Activated naive CD4-positive, alpha-beta T cell treated with anti-CD3 and anti-CD28 coated beads for 36 hours (primary cell): ENCODE data around the gene NLRP1. TPM values are rescaled to one million over a fixed set of nuclear protein-coding genes. Genes with fewer than 3 reads are reported as not detected.

Experiments
- CTCF ChIA-PET: fragments of 350-600 bp; sonication (Branson Sonifier 250); formaldehyde crosslinking; loops from one replicate; lab custom pipeline; 2021; ENCODE audit warnings: antibody characterized with exemption; lab: Charles Lee
- DNase-seq: peaks from one replicate; pipeline ENCODE4 v3.0.0-alpha.2; 2020
- H3K27ac Mint-ChIP-seq: one replicate; pipeline ENCODE4 v1.8.0; 2021; ENCODE audit warnings: mild to moderate bottlenecking, mixed read lengths
- H3K27me3 Mint-ChIP-seq: one replicate; pipeline ENCODE4 v1.8.0; 2021; ENCODE audit warnings: low read depth, mixed read lengths
- H3K36me3 Mint-ChIP-seq: one replicate; pipeline ENCODE4 v1.8.0; 2021; ENCODE audit warnings: low read depth, mixed read lengths
- H3K4me1 Mint-ChIP-seq: one replicate; pipeline ENCODE4 v1.8.0; 2021; ENCODE audit warnings: low read depth, mixed read lengths
- H3K4me3 Mint-ChIP-seq: one replicate; pipeline ENCODE4 v1.8.0; 2021; ENCODE audit warnings: mild to moderate bottlenecking, moderate library complexity, mixed read lengths
- H3K9me3 Mint-ChIP-seq: one replicate; pipeline ENCODE4 v1.8.0; 2021; ENCODE audit warnings: mixed read lengths
- intact Hi-C: fragments of 100-400 bp; cut with micrococcal nuclease; formaldehyde crosslinking; loops from one replicate; pipeline ENCODE4 v1.15.1; 2023
- total RNA-seq, 2 experiments: library from RNA; stranded (reverse); gene quantifications; one replicate each; pipeline ENCODE4 v1.2.3, GENCODE V29; 2021

The NLRP1 gene
- 10 to 100 TPM; 44.9 to 49.4 TPM for total RNA-seq

DNA sequence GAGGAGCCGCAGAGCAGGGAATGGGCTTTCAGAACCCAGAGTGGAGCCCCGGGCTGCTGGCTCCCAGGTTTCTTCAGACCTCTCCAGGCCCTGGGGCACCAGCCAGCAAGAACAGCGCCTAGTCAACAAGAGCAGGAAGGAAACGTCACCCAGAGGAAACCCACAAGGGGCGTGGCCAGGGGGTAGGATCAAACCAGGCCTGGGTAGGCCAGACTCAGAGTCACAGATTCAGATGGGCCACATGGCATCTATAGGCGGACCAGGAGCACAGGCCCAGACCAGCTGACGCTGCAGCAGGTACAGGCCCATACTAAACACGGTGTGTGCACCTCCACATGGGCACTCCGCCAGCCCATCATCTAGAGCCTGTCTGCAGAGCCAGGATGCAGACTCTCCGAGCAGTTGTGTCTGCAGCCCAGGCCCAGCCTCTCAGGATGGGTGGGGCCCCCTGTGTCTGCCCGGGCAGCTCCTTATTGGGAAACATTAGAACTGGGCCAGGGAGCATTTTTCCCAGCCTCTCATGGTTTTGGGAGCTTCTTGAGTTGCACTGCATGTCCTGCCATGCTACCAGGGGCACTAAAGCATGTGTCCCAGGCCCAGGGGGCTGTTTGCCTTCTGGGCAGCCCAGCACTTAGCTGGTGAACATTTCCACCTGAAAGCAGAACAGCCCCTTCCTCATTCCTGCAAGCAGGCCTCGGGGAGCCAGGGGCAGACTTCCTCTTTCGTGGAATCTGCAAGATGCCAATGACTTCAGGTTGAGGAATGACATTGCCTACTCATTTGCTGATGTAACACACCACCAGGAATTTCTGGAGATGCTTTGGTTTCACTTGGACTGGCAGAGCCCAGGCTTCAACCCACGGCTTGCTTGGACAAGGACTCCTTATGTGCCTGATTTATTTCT, at the start of gene NLRP1:
NLRP1 (minus strand) TSS at position 127 of the 904 bp plus-strand sequence. CDS start 552 bp downstream, outside the sequence.
- Mint-ChIP-seq H3K4me1 (peaks cover 64% of the 10 kb centered on the region), H3K9me3 (no peaks in the 10 kb centered on the region), H3K27ac (peak within 1 kb of the TSS; percentile 98), H3K4me3 (peak within 1 kb of the TSS; percentile 94), H3K36me3 (peaks cover 23% of the 10 kb centered on the region), H3K27me3 (no peaks in the 10 kb centered on the region)
- peak; percentile 99 for DNase-seq
- intact Hi-C loops: loop anchor here (1.0 to 10.0 kb wide), 10 partner anchors 58 to 1068 kb away; partner anchors contain the start of genes C17orf100, DERL2, MED31 and MIS12
- CTCF ChIA-PET: interaction anchor here (1.0 to 1.3 kb wide), 2 partner anchors 14 to 837 kb away, joined by 3 to 7 read pairs; no protein-coding TSS in a partner anchor

DNA sequence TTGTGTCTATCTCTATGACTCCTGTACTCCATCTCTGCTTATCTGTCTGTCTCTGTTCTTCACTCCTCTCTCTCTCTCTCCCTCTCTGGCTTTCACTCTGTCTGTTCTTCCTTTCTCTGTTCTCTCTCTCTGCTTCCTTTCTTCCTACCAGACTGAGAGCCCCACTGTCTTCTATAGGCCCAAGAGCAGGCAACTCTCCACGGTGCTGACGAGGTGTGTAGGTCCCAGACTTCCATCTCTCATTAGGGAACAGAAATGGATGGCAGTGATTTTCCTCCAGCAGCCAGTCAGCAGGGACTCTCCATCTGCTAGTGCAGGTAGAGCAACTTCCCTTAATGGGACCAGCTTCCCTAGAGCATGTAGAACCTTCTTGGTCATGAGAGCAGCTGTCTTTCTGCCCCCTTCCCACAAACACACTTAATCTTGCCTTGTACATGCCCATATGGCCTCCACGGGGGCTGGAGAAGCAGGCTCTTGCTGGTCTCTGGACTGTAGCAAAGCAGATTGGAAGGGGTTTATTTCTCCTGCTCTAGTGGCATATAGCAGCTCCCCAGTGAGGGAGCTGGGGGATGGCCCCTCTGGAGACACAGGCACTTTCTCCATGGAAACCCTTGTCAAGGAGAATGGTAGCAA, 47.8 kb upstream of the NLRP1 start:
- no peak overlapping the region for H3K4me3 Mint-ChIP-seq
- no peaks in the 10 kb centered on the region for H3K9me3 Mint-ChIP-seq
- no peak for DNase-seq
- no peak overlapping the region for H3K27ac Mint-ChIP-seq
- CTCF ChIA-PET: interaction anchor here (1.1 kb wide), 1 partner anchor 74 kb away, joined by 3 read pairs; no protein-coding TSS in a partner anchor
- intact Hi-C loops: no loop called here
- no peaks in the 10 kb centered on the region for H3K4me1 Mint-ChIP-seq
- H3K27me3 Mint-ChIP-seq: peaks cover 6% of the 10 kb centered on the region
- H3K36me3 Mint-ChIP-seq: no peaks in the 10 kb centered on the region

DNA sequence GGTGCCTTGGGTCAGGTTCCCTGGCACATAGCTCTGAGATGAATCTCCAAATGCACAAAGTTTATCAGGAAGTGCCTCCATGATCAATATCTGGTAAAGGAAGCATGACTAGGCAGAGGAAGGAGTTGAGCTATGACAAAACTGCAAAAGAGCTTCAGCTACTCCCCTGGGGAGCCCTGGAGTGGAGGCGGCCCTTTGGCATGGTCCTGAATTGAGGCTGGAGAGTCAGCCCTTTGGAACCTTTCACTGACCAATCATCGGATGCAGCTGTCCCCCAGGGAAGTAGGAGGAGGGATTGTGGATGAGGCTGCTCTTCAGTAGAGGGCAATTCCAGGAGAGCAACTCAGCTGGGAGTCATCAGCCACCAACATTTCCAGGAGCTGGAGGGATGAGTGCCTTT, 46.1 kb upstream of the NLRP1 start:
- H3K27ac Mint-ChIP-seq: no peak overlapping the region
- CTCF ChIA-PET: no interaction called here
- peaks cover 6% of the 10 kb centered on the region for H3K27me3 Mint-ChIP-seq
- no peak overlapping the region for H3K4me3 Mint-ChIP-seq
- intact Hi-C loops: no loop called here
- no peaks in the 10 kb centered on the region for H3K36me3 Mint-ChIP-seq
- H3K4me1 Mint-ChIP-seq: no peaks in the 10 kb centered on the region
- H3K9me3 Mint-ChIP-seq: no peaks in the 10 kb centered on the region
- DNase-seq: no peak

DNA sequence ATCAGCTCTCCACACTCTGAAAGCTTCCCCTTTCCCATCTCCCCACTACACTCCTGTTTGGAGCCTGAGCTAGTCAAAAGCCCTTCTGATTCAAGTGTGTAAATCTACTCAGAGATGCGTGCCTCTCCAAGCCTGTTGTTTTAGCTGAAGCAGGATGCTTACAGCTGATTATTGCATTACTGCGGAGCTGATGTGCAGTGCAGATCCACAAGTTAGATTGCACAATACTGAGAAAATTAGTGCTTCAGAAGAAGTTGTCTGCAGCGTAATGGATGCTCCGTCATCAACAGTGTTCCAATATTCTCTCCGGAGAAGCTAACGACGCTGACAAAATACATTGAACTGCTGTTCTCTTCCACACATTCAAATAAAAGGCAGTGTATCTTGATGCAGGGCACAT, 44.8 kb upstream of the NLRP1 start:
- H3K9me3 Mint-ChIP-seq: no peaks in the 10 kb centered on the region
- CTCF ChIA-PET: interaction anchor here (0.7 kb wide), 1 partner anchor 82 kb away, joined by 3 read pairs; no protein-coding TSS in a partner anchor
- no peak overlapping the region for H3K27ac Mint-ChIP-seq
- no peaks in the 10 kb centered on the region for H3K36me3 Mint-ChIP-seq
- H3K4me3 Mint-ChIP-seq: no peak overlapping the region
- no peak for DNase-seq
- peaks cover 6% of the 10 kb centered on the region for H3K27me3 Mint-ChIP-seq
- no peaks in the 10 kb centered on the region for H3K4me1 Mint-ChIP-seq
- intact Hi-C loops: no loop called here

DNA sequence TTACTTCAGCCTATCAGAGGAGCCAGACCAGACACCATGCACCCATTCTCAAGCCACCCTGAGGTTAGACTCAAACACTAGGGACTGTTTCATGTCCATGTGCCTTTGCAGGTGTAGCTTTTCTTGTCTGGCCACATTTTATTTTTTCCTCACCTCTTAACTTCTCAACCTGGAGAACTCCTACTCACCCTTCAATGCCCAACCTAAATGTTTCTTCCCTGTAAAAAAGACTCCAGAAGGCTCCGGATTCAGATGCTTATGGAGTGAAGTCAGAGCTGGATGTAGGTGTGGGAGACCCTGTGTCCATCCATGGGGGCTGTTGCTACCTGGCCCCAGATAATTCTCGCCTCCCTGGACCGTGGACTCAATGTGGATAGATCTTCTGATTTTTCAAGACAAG, 44.0 kb upstream of the NLRP1 start:
- CTCF ChIA-PET: no interaction called here
- Mint-ChIP-seq H3K36me3 (no peaks in the 10 kb centered on the region), H3K4me1 (no peaks in the 10 kb centered on the region), H3K27ac (no peak overlapping the region), H3K9me3 (no peaks in the 10 kb centered on the region), H3K4me3 (no peak overlapping the region), H3K27me3 (peaks cover 6% of the 10 kb centered on the region)
- DNase-seq: no peak
- intact Hi-C loops: no loop called here

DNA sequence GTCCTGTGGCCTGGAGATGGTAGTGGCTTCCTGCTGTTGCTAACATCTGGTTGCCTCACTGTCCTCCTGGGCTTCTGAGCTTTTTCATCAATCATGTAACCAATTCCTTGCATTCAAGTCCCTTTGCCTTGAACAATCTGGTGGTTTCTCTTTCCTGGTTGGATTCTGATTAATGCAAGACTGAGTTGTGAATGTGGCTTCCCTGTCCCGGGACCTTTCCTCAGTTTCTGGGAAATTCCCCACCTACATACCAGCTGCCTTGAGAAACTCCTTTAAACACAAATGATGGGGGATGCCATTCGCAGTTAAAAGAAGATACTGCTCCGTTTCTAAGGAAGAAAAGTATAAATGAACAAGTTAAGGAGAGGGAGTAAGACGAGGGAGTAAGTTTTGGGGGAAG, 39.9 kb upstream of the NLRP1 start:
- Mint-ChIP-seq H3K36me3 (no peaks in the 10 kb centered on the region), H3K4me3 (no peak overlapping the region), H3K4me1 (no peaks in the 10 kb centered on the region), H3K27ac (no peak overlapping the region), H3K9me3 (no peaks in the 10 kb centered on the region), H3K27me3 (peaks cover 6% of the 10 kb centered on the region)
- CTCF ChIA-PET: no interaction called here
- intact Hi-C loops: no loop called here
- DNase-seq: no peak

DNA sequence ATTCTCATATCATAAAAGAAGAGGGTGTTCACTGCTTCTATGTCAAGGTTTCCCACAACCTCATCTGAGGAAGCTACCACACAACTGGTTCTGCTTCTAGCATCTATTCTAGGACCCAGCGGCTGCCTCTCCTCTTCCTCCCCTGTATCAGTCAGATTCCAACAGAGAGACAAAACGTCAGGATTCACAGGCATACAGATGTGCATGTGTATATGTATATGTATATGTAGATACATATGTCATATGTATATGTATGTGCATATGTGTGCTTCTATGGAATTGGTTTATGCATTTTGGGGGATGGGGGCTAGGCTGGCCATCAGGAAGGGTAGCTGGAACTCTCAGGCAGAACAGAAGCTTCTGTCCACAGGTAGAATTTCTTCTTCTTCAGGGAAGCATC, 37.4 kb upstream of the NLRP1 start:
- DNase-seq: no peak
- H3K27ac Mint-ChIP-seq: no peak overlapping the region
- no peaks in the 10 kb centered on the region for H3K9me3 Mint-ChIP-seq
- H3K36me3 Mint-ChIP-seq: no peaks in the 10 kb centered on the region
- intact Hi-C loops: no loop called here
- no peak overlapping the region for H3K4me3 Mint-ChIP-seq
- H3K27me3 Mint-ChIP-seq: peaks cover 3% of the 10 kb centered on the region
- H3K4me1 Mint-ChIP-seq: no peaks in the 10 kb centered on the region
- CTCF ChIA-PET: no interaction called here

DNA sequence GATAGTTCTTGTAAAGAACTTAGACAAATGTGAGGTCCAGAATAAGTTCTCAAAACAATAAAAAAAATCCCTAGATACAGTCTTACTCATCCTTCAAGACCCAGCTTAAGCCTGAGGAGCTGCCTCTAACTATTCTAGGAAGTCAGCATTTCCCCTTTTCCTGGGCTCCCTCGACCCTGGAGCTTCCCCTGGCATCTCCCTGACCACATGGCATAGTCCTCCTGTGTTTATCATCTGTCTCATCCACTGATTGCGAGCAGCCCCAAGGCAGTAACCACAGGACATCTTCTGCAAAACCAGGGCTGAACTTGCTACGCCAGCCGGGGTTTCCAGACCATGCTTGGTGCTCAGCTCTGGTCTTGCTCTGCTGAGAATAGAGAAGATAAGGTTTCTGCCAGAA, 36.7 kb upstream of the NLRP1 start:
- intact Hi-C loops: no loop called here
- Mint-ChIP-seq H3K9me3 (no peaks in the 10 kb centered on the region), H3K27ac (no peak overlapping the region), H3K27me3 (peaks cover 3% of the 10 kb centered on the region), H3K4me3 (no peak overlapping the region), H3K36me3 (no peaks in the 10 kb centered on the region), H3K4me1 (no peaks in the 10 kb centered on the region)
- no peak for DNase-seq
- CTCF ChIA-PET: interaction anchor here (1.2 kb wide), 1 partner anchor 24 kb away, joined by 3 read pairs; no protein-coding TSS in a partner anchor

DNA sequence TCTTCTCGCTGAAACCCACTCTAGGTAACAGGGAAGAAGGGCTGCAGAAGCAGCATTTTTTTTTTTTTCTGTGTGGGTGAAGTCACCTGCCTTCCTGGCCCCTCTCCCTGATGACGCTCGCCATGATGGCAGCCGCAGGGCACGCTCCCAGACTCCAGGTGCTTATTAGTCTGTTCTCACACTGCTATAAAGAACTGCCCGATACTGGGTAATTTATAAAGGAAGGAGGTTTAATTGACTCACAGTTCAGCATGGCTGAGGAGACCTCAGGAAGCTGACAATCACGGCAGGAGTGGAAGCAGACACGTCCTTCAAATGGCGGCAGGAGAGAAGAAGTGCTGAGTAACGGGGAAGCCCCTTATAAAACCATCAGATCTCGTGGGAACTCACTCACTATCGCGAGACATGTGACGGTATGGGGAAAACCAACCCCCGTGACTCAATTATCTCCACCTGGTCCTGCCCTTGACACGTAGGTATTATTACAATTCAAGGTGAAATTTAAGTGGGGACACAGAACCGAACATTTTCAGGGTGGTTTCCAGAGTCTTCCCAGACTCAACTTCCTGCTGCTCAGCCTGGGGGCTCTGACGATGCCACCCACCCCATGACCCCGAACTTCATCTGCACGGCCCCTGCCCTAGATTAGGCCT, 34.9 kb upstream of the NLRP1 start:
- H3K27me3 Mint-ChIP-seq: peaks cover 3% of the 10 kb centered on the region
- peak; percentile 43 for DNase-seq
- peak overlapping the region; percentile 44 for H3K4me3 Mint-ChIP-seq
- H3K27ac Mint-ChIP-seq: no peak overlapping the region
- intact Hi-C loops: no loop called here
- H3K36me3 Mint-ChIP-seq: no peaks in the 10 kb centered on the region
- H3K4me1 Mint-ChIP-seq: no peaks in the 10 kb centered on the region
- CTCF ChIA-PET: no interaction called here
- no peaks in the 10 kb centered on the region for H3K9me3 Mint-ChIP-seq

DNA sequence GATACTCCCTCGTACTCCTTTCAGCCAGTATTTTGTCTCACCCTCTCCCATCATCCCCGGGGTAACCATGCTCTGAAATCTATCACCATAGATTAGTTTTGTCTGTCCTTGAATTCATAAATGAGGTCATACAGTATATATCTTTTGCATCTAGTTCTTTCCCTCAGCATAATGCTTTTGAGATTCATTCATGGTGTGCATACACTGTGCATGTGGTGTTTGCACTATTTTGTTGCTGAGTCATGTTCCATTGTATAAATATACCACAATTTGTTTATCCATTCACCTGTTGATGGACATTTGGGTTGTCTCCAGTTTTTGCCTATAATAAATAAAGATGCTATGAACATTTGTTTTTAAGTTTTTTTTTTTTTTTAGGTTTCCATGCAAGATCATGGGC, 34.2 kb upstream of the NLRP1 start:
- peaks cover 3% of the 10 kb centered on the region for H3K27me3 Mint-ChIP-seq
- no peak overlapping the region for H3K27ac Mint-ChIP-seq
- no peaks in the 10 kb centered on the region for H3K4me1 Mint-ChIP-seq
- DNase-seq: no peak
- H3K4me3 Mint-ChIP-seq: no peak overlapping the region
- no peaks in the 10 kb centered on the region for H3K36me3 Mint-ChIP-seq
- no peaks in the 10 kb centered on the region for H3K9me3 Mint-ChIP-seq
- CTCF ChIA-PET: no interaction called here
- intact Hi-C loops: no loop called here

DNA sequence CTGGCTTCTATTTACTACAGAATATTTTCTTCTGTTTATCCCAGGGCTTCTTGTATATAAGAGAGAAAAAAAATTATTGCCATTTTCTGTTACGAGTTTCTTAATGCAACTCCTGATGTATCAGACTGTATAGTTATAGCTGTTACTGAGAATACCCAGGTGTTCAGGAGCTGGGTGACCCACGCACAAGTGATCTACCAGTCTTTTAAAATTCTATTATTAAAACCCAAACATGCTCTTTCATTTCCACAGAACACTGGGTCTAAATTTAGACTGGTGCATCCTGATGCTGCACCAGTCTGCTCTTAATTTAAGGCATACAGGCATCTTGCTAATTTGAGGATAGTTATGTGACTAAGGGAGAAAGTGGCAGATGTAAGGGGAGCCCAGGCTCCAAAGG, 31.2 kb upstream of the NLRP1 start:
- Mint-ChIP-seq H3K4me1 (no peaks in the 10 kb centered on the region), H3K27me3 (peaks cover 3% of the 10 kb centered on the region), H3K9me3 (peaks cover 1% of the 10 kb centered on the region), H3K4me3 (no peak overlapping the region), H3K27ac (no peak overlapping the region), H3K36me3 (no peaks in the 10 kb centered on the region)
- CTCF ChIA-PET: no interaction called here
- intact Hi-C loops: no loop called here
- DNase-seq: no peak

DNA sequence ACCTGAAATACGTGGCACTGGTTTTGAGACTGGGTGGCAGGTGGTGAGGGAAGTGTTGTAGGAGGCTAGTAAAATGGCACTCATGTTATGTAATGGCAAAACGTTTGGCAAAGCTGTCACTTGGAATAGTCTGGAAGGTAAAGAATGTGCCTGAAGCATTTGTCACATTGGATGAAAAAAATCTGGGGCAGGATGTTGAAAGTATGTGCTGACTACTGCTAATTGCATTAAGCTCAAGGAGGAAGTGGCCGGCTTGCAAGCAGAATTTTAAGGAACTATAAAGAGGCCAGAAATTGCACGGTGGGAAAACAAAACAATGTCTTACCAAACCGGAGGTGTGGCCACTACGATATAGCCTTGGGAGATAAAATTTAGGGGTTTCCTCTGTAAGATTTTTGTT, 26.6 kb upstream of the NLRP1 start:
- Mint-ChIP-seq H3K27ac (no peak overlapping the region), H3K9me3 (peaks cover 1% of the 10 kb centered on the region), H3K4me3 (no peak overlapping the region), H3K4me1 (no peaks in the 10 kb centered on the region), H3K36me3 (no peaks in the 10 kb centered on the region), H3K27me3 (no peaks in the 10 kb centered on the region)
- intact Hi-C loops: no loop called here
- no peak for DNase-seq
- CTCF ChIA-PET: no interaction called here
